ENCODE results near the gene PSMB3.

DNA sequence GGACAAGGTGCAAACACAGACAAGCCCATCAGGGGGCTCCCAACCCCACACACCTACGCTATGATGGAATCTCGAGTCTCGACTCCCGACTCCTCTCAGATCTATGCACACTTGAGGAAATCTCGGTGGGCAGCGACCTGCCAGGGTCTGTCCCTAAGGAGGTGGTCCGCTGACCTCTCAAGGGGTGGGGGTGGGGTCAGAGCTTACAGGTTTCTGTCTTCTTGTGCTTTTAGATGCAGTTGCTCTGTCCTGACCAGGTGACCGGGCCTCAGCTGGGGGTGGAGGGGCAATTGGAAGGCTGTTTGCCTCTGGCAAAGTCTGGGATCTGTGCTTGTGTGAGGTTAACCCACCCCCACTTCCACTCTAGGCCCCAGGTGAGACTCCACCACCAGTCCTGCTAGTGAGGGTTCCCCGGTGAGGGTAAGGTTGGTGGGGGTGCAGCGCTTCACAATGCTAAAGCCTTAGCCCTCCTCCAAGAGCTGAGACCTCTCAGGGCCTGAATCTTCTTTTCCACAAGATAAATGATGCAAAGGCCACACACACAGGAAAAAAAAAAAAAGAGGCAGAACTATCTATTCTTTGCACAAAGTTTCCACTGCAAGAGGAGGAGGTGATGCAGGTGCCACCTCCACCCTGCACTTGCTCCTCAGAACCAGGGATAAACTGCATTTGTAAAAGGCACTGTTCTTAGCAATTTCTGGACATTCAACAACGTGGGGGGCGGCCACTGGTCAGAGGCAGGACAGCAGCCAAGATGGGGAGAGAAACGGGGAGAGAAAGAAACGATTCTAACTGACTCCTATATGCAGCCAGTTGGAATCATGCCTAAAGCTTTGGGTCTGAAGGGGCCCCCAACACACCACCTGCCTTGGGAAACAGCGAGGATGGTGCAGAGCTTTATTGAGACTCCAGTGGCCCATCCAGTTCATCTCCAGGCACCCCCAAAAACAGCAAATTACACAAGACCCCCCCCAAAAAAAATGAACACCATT is 18.3 kb upstream of the PSMB3 start:
- TF ChIP-seq, protein P1, sequence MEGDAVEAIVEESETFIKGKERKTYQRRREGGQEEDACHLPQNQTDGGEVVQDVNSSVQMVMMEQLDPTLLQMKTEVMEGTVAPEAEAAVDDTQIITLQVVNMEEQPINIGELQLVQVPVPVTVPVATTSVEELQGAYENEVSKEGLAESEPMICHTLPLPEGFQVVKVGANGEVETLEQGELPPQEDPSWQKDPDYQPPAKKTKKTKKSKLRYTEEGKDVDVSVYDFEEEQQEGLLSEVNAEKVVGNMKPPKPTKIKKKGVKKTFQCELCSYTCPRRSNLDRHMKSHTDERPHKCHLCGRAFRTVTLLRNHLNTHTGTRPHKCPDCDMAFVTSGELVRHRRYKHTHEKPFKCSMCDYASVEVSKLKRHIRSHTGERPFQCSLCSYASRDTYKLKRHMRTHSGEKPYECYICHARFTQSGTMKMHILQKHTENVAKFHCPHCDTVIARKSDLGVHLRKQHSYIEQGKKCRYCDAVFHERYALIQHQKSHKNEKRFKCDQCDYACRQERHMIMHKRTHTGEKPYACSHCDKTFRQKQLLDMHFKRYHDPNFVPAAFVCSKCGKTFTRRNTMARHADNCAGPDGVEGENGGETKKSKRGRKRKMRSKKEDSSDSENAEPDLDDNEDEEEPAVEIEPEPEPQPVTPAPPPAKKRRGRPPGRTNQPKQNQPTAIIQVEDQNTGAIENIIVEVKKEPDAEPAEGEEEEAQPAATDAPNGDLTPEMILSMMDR (IDR thresholded peaks at IDR 0.05): no peak
- no peak for TF ChIP-seq POLR2A (IDR thresholded peaks at IDR 0.05)

Measured in right lobe of liver (tissue), 4 donors.